ENCODE measurements around the gene B3GALT4.
A peak's percentile ranks its signal among the peaks of the same experiment; 100 is the strongest.

Gene B3GALT4

DNA sequence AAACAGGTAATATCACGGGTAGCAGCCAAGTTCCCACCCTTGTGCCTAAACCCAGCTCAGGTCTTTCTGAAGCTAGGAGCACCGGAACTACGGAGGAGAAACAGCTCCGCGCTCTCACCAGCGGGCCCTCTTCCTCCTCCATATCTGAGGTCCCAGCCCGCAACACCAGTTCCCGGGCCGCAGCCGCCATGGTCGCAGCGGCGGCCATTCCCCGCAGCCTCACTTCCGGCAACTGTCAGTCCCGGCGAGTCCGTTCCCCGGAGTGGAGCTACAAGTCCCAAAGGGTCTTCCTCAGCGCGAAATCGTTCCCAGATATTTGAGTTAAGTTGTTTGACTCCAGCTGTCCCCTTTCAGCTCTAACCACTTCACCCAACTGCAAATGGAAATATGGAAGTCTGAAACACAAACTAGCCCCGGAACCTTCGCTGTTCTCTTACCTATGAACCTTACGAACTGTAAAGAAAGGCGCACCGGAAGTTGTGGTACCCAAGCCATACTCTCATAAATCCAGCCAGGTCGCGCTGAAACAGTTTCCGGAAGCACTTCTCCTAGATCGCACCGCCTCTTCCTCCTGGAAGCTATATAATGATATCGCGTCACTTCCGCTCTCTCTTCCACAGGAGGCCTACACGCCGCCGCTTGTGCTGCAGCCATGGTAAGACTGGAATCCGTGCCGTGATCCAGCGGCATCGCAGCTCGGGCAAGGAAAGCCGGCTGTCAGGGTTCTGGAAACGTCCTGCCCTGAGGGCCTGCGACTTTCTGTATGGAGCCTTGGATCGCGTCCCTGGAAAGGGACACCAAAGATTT is 5.3 kb upstream of the B3GALT4 start, which contains the start of the genes RPS18 and VPS52:
TSS of gene RPS18 (plus strand) at position 608 of the 807 bp plus-strand sequence. CDS start at position 653, 45 bp downstream.
TSS of gene VPS52 (minus strand) at position 409 of the 807 bp plus-strand sequence. CDS start at position 208, 201 bp downstream.
- H3K9me3 ChIP-seq (ENCODE audit: control insufficient read depth, insufficient read depth, low read length): no peaks in the 10 kb centered on the region
- H3K79me2 ChIP-seq (ENCODE audit: control insufficient read depth, low read length): peaks cover 67% of the 10 kb centered on the region
- H3K4me1 ChIP-seq (ENCODE audit: control insufficient read depth, low read length): peaks cover 42% of the 10 kb centered on the region
- peak within 1 kb of the TSS; percentile 80 for H3K27ac ChIP-seq (ENCODE audit: low read depth, low read length)
- peaks cover 25% of the 10 kb centered on the region for H4K20me1 ChIP-seq (ENCODE audit: control insufficient read depth, insufficient read depth, low read depth, low read length)
- TF ChIP-seq, protein P1, sequence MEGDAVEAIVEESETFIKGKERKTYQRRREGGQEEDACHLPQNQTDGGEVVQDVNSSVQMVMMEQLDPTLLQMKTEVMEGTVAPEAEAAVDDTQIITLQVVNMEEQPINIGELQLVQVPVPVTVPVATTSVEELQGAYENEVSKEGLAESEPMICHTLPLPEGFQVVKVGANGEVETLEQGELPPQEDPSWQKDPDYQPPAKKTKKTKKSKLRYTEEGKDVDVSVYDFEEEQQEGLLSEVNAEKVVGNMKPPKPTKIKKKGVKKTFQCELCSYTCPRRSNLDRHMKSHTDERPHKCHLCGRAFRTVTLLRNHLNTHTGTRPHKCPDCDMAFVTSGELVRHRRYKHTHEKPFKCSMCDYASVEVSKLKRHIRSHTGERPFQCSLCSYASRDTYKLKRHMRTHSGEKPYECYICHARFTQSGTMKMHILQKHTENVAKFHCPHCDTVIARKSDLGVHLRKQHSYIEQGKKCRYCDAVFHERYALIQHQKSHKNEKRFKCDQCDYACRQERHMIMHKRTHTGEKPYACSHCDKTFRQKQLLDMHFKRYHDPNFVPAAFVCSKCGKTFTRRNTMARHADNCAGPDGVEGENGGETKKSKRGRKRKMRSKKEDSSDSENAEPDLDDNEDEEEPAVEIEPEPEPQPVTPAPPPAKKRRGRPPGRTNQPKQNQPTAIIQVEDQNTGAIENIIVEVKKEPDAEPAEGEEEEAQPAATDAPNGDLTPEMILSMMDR (IDR thresholded peaks at IDR 0.05; ENCODE audit: low read depth, low read length, poor library complexity, severe bottlenecking): no peak
- TF ChIP-seq EZH2phosphoT487 (IDR thresholded peaks at IDR 0.05; ENCODE audit: borderline replicate concordance, low read length): no peak
- peaks cover 86% of the 10 kb centered on the region for H3K36me3 ChIP-seq (ENCODE audit: control insufficient read depth, low read length)
- peak within 1 kb of the TSS; percentile 93 for H3K4me3 ChIP-seq (ENCODE audit: low read length)
- H3K27me3 ChIP-seq (ENCODE audit: control insufficient read depth, low read length): no peaks in the 10 kb centered on the region
- peak within 1 kb of the TSS; percentile 99 for H3K4me2 ChIP-seq (ENCODE audit: low read length)
- H3K9me2 ChIP-seq (replicated peaks; ENCODE audit: control insufficient read depth, low read length): no peaks in the 10 kb centered on the region
- peaks cover 48% of the 10 kb centered on the region for H3F3A ChIP-seq (ENCODE audit: control insufficient read depth, insufficient read depth)

DNA sequence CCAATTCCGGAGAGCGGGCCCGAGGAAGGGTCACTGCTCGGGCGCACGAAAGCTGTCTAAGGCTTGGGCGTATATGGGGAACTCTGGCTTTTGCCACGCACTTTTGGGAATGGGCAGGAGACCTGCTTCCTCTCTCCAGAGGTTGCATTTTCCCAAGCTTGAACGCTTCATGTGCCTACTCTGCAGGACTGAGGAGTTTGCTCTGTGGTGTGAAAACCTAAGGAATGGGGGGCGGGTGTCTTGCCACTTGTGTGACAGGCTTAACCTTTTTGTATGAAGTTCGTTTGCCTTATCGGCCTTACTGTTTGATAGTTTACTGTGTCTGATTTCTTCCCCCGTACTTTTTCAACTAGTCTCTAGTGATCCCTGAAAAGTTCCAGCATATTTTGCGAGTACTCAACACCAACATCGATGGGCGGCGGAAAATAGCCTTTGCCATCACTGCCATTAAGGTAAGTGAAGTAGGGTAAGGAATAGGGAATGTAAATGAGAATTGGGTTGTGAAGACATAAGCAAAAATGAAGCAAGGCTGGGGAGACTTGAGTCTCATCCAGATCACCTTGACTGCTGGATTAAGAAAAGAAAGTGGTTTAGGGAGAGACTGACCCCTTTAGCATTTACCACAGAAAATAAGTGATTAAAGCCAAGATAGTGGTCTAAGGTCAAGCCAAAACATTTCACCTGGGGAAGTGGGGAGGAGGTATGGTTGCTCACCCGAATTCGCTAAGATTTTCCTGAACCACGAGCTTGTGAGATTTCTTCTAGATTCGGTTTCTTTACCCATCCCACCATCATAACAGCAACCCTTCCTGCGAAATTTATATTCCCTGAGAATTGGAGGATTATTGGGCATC is 4.4 kb upstream of the B3GALT4 start:
- Histone ChIP-seq H4K20me1 (ENCODE audit: control insufficient read depth, insufficient read depth, low read depth, low read length) (peaks cover 25% of the 10 kb centered on the region), H3K36me3 (ENCODE audit: control insufficient read depth, low read length) (peaks cover 82% of the 10 kb centered on the region), H3K4me2 (ENCODE audit: low read length) (peak overlapping the region; percentile 99), H3K9me2 (replicated peaks; ENCODE audit: control insufficient read depth, low read length) (no peaks in the 10 kb centered on the region), H3K9me3 (ENCODE audit: control insufficient read depth, insufficient read depth, low read length) (no peaks in the 10 kb centered on the region), H3K4me1 (ENCODE audit: control insufficient read depth, low read length) (peaks cover 50% of the 10 kb centered on the region), H3K79me2 (ENCODE audit: control insufficient read depth, low read length) (peaks cover 67% of the 10 kb centered on the region), H3K4me3 (ENCODE audit: low read length) (peak overlapping the region; percentile 93), H3F3A (ENCODE audit: control insufficient read depth, insufficient read depth) (peaks cover 53% of the 10 kb centered on the region), H3K27me3 (ENCODE audit: control insufficient read depth, low read length) (no peaks in the 10 kb centered on the region), H3K27ac (ENCODE audit: low read depth, low read length) (peak overlapping the region; percentile 80)
- TF ChIP-seq EZH2phosphoT487 (IDR thresholded peaks at IDR 0.05; ENCODE audit: borderline replicate concordance, low read length): no peak
- TF ChIP-seq, protein P1 (IDR thresholded peaks at IDR 0.05; ENCODE audit: low read depth, low read length, poor library complexity, severe bottlenecking): no peak

DNA sequence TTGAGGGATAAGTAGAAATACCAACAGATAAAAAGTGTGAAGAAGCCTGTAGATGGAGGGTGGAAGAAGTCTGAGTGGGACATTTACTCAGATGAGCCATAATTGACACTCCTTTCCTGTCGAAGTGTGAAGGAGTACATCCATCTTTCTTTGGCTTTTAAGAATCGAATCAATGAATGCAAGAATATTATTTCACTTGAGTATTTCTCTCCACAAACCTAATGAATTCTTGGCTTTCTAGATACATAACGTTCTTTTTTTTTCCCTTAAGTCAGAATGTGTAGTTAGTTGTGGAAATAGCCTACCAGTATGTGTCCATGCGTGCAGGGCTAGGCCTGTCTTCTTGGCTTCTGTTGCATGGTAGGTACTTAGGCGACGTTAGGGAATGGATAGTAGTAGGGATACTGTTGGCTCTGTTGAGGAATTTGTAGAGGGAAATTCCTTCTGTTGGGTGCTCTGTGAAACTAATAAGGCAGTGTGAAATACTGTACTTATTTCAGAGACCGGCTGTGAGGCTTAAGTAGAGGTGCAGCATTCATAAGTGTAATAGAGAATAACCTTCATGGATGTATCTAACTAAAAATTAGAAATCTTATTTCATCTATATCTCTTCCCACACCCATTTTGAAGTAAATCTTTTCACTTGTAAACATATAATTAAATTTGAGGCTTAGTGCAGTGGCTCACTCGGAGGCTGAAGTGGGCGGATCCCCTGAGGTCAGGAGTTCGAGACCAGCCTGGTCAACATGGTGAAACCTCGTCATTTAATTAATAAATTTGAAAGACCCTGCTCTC is 3.6 kb upstream of the B3GALT4 start:
- peaks cover 61% of the 10 kb centered on the region for H3F3A ChIP-seq (ENCODE audit: control insufficient read depth, insufficient read depth)
- H3K9me2 ChIP-seq (replicated peaks; ENCODE audit: control insufficient read depth, low read length): no peaks in the 10 kb centered on the region
- peak overlapping the region; percentile 99 for H3K4me2 ChIP-seq (ENCODE audit: low read length)
- TF ChIP-seq EZH2phosphoT487 (IDR thresholded peaks at IDR 0.05; ENCODE audit: borderline replicate concordance, low read length): no peak
- TF ChIP-seq, protein P1 (IDR thresholded peaks at IDR 0.05; ENCODE audit: low read depth, low read length, poor library complexity, severe bottlenecking): no peak
- H3K9me3 ChIP-seq (ENCODE audit: control insufficient read depth, insufficient read depth, low read length): no peaks in the 10 kb centered on the region
- peaks cover 67% of the 10 kb centered on the region for H3K79me2 ChIP-seq (ENCODE audit: control insufficient read depth, low read length)
- no peaks in the 10 kb centered on the region for H3K27me3 ChIP-seq (ENCODE audit: control insufficient read depth, low read length)
- H3K4me3 ChIP-seq (ENCODE audit: low read length): peak overlapping the region; percentile 93
- H3K36me3 ChIP-seq (ENCODE audit: control insufficient read depth, low read length): peaks cover 82% of the 10 kb centered on the region
- H3K27ac ChIP-seq (ENCODE audit: low read depth, low read length): peak overlapping the region; percentile 80
- H4K20me1 ChIP-seq (ENCODE audit: control insufficient read depth, insufficient read depth, low read depth, low read length): peaks cover 25% of the 10 kb centered on the region
- H3K4me1 ChIP-seq (ENCODE audit: control insufficient read depth, low read length): peaks cover 58% of the 10 kb centered on the region
